HG02759 (cell line): ENCODE results near the gene PTCD1.

Source experiments
- ATAC-seq: cut with Tn5 transposase; IDR thresholded peaks from one replicate; pipeline ENCODE4 v1.9.1; 2021; ENCODE audit warnings: mild to moderate bottlenecking, moderate library complexity; ENCODE audit not compliant: unreplicated experiment

The PTCD1 gene, protein sequence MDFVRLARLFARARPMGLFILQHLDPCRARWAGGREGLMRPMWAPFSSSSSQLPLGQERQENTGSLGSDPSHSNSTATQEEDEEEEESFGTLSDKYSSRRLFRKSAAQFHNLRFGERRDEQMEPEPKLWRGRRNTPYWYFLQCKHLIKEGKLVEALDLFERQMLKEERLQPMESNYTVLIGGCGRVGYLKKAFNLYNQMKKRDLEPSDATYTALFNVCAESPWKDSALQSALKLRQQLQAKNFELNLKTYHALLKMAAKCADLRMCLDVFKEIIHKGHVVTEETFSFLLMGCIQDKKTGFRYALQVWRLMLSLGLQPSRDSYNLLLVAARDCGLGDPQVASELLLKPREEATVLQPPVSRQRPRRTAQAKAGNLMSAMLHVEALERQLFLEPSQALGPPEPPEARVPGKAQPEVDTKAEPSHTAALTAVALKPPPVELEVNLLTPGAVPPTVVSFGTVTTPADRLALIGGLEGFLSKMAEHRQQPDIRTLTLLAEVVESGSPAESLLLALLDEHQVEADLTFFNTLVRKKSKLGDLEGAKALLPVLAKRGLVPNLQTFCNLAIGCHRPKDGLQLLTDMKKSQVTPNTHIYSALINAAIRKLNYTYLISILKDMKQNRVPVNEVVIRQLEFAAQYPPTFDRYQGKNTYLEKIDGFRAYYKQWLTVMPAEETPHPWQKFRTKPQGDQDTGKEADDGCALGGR

DNA sequence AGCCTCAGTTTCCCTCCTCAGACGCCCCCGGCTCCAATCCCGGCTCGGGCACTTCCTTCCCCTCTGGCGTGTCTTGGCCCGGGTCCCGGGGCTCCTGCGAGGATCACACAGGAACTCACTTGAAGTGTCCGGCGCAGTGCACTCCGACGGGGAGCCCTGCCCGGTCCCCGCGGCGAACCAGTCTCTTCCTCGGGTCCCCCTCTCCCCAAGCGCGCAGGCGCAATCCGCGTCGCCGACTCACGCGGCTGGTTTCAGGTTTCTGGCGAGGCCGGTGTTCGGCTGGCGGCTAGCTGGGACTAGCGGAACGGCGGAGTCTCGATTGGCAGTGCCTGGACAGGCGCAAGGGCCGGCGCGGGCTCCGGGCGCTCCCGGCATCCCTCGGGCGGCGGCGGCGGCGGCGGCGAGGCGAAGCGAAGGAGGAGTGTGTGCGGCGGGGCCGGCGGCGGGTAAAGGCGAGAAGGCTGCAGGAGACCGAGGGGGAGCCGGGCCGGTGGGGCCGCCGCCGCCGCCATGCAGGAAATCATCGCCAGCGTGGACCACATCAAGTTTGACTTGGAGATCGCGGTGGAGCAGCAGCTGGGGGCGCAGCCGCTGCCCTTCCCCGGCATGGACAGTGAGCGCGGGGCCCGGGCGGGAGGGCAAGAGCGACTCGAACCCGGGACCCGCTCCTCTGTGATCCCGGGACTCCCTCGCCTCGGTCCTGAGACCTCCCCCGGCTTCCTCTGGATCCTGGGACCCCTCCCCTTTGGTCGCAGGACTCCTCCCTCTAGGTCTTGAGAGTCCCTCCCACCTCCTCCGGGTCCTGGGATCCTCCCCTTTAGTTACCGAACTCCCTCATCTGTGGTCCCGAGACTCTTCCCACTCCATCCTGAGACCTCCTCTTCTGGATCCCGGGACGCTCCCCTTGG, at the start of gene PTCD1, which contains the start of gene CPSF4:
Gene PTCD1, minus strand, starts transcription at position 226 of the 908 bp plus-strand sequence. CDS start 3,556 bp downstream, outside the sequence.
Gene CPSF4, plus strand, starts transcription at position 371 of the 908 bp plus-strand sequence. Its CDS starts 140 bp downstream, at position 511.
- ATAC-seq = peak; percentile 93

DNA sequence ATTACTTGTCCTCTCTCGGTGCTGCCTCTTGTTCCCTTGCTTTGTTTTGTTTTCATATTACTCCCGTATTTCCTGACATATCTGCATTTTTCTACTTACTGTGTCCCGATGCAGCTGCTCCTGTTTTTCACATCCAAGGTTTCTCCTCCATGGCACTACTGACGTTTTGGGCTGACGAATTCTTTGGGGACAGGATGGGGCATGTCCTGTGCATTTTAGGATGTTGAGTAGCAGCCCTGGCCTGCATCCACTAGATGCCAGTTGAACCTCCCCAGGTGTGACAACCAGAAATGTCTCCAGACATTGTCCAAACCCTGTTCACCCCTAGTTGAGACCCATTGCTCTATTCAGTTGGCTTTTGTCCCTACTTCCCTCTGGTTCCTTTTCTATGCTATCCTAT, 46.5 kb upstream of the PTCD1 start:
- no peak for ATAC-seq

DNA sequence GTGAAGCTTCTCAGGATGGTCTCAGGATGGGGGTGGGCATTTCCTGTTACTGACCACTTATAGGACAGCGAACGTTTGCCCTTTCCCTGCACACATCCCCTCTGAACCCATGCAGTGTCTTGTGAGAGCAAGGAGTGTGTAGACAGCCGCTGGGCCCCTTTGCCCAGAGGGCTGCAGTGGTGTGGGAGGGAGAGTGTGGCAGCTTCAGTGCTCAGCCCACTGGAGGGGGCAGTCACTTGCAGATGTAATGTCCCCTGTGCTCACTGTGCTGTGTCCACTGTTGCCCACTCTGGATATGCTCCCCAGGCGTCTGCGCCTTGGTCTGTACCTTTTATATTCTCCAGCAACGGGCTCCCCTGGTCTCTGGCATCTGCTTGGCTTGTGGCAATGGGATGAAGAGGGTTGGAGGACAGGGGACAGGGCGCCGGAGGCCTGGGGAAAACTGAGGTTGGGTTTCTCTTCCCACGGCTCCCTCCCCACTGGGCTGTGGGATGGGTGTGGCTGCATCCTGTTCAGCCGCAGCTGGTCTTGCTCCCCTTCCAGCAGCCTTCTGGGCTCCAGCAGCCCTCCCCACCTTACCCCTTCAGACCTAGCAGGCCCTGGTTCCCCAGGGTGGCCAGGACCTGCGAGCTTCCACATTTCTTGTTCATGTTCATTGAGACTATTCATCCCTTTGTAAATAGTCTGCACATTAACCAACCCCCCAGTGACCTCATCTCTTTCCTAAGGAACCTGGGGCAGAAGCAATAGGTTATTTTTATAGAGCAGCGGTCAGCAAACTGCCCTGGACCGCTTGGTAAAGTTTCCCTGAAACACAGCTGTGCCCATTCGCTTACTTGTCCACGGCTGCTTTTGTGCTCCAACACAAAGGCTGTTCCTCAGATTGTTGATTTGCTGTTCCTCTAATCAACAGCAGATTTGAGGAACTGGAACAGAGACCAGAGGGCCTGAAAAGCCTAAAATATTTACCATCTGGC, 40.2 kb upstream of the PTCD1 start:
- ATAC-seq = no peak

DNA sequence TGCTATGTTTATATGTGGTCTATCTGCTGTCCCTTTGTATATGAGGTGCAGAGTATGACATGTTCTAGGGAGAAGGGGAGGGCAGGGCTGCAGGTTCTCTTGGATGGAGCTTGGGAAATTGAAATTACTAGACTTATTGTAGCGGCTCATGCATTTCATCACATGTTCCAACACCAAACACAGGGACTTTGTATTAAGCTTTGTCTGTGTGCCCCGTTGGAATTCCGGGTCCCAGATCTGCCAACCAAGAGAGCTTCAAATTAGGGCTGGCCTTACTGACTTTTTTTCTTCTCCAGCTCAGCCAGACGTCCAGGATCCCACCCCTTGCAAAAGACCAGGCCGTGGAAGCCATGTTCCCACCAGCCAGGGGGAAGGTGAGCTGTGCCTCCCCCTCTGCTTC, 37.5 kb upstream of the PTCD1 start:
- no peak for ATAC-seq

DNA sequence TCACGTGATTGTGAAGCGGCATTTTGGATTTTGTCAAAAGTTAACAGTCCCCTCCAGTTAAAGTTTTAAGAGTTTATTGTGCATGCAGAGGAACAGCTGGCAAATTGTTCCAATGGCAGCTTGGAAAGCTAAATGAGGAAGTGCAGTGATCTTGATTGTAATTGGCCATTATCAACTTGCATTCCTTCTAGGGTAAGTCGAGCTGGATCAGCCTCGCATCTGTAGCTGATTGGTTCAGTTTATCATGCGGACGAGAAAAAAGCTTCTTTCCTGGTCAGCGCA, 34.7 kb upstream of the PTCD1 start:
- peak; percentile 10 for ATAC-seq

DNA sequence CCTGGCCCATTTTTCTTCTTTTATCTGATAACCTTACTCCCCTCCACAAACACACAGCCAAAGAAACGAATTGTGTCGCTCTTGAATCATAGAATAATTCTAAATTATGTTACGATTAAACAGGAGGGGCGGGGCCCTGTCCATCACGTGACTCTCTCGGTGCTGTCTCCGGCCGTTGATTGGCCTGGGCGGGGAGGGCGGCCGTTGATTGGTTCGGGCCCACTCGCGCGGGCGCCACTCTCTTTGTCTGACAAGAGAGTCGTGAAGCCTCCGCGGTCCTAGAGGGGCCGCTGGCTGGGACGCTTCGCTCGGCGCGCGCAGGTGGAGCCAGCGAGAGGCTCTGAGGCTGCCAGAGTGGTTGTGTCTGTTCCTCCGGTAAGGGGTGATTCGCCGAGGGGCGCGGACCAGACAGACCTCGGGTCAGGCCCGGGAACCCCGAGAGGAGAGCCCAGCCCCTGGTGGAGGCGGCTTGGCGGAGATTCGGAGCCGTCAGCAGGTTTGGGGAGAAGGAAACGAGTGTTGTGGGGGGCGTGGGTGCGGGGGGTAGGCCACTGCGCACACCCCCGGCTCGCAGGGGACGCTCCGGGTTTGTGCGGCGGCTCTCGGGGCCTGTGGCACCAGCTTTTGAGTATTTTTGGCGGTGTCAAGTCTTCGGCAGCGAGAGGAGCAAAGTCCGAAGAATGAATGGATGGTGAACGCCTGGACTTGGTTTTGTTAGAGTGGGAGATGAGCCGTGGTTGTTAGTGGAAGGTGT, 34.1 kb upstream of the PTCD1 start, which contains the start of gene ZNF789:
Gene ZNF789, plus strand, starts transcription at position 330 of the 754 bp plus-strand sequence. CDS start 3,567 bp downstream, outside the sequence.
- peak; percentile 96 for ATAC-seq

DNA sequence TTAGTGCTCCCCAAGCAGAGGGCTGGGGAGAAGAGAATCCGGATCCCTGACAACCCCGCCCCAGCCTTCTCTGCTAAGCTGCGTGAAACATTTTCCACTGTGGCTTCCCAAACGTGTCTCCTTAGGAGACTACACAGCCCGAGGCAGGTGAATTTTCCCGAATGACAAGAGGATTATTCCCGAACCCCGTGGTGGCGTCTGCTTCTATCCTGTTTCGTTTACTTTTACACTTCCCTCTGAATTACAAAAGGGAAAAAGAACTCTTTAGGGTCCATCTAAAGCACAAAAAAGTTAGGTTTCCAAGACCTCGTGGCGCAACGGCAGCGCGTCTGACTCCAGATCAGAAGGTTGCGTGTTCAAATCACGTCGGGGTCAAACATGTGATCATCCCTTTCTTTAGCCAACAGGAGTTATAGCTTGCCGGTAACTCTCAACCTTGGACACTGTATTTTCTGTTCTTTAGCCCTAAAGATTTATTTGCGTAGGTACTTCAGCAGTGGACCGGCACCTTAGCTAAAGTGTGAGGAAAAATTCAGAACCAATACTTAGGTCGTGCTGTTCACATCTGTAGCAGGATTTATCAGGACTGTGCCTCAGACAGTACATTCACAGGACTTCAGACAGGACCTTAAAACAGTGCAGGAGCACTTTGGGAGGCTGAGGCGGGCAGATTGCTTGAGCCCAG, 30.9 kb upstream of the PTCD1 start:
- no peak for ATAC-seq

DNA sequence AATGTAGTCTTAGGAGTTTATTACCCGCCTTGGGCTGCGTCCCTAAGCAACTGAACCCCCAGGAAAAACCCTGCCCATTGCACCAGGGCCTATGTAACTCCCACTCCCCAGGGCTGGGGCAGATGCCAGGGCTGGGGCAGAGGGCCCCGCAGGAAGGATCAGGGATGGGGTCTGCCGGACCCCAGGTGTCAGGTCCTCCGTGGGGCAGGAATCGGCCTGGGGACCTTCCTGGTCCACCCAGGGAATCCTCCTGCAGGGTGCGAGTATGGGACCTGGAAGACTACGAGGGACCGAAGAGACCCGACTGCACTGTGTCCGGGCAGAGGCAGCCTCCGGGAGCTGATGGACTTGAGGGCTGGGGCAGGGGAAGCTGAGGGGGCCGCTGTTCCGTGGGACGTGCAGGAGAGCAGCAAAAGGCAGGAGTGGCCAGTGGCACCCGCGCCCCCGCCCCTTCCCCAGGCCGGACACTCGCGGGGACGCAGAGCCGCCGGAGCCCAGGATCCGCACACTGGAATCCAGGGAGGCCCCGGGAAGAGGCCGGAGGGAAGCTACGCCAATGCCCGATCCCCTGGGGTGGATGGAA, 29.8 kb upstream of the PTCD1 start:
- ATAC-seq = no peak

DNA sequence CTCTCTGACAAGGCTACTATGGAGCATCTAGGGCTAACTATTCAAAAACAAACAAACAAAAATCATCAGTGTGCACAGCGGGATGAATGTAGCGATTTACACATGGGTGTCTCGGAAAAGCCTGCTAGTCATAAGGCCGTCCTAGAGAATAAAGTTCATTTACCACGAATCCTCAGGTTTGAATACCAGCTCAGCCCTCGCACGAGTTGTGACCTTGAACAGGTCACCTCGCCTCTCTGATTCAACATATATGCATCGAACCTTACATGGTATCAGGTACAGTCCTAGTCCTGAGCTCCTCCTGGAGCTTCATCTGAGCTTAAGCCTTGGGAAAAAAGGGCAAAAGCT, 26.8 kb upstream of the PTCD1 start:
- peak; percentile 12 for ATAC-seq

DNA sequence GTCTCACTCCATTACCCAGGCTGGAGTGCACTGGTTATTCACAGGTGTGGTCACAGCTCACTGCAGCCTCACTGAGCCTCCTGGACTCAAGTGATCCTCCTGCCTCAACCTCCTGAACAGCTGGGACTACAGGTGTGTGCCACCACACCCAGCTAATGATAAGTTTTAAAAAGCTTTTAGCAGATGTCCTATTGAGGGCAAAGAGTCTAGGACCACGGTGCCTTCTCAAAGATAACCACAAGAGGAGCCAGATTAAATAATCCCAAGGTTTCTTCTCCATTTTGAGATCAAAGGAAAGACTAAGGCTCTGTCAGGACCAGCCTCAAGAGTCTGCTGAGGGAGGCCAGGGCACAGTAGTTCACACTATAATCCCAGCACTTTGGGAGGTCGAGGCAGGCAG, 22.6 kb upstream of the PTCD1 start:
- ATAC-seq = no peak

DNA sequence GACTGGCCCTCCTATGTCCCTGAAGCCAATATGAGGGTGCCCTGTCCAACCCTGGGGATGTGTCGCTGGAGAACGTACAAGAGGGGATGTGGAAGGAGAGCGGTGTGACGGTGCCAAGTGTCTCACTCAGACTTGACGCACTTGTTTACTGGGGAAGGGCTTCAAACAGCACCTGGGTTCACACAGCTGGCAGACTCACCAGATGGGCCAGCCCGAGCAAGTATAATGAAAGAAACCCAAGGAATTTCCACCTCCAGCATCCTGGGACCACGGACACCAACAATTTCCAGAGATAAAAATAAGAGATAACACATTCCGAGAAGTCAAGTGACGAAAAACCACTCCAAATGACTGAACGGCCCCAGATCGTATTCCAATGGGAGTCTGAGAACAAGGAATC, 22.1 kb upstream of the PTCD1 start:
- no peak for ATAC-seq

DNA sequence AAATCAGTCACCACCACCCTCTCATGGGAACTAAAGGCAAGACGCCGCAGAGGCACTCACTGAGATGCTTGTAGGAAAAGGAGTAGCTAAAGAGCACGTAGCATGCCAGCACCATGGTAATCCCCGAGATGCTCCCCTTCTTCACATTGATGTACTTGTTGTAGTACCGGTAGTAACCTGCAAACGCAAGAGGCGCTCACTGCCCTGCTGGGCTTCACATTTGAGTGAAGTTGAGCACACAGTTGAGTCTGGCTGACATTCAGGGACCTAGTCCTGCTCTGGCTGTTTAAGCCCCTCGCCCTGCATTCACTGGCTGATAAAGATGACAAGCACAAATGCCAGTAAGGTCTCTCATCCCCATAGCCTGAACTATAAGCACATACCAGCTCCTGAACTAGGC, 20.5 kb upstream of the PTCD1 start:
- ATAC-seq = no peak

DNA sequence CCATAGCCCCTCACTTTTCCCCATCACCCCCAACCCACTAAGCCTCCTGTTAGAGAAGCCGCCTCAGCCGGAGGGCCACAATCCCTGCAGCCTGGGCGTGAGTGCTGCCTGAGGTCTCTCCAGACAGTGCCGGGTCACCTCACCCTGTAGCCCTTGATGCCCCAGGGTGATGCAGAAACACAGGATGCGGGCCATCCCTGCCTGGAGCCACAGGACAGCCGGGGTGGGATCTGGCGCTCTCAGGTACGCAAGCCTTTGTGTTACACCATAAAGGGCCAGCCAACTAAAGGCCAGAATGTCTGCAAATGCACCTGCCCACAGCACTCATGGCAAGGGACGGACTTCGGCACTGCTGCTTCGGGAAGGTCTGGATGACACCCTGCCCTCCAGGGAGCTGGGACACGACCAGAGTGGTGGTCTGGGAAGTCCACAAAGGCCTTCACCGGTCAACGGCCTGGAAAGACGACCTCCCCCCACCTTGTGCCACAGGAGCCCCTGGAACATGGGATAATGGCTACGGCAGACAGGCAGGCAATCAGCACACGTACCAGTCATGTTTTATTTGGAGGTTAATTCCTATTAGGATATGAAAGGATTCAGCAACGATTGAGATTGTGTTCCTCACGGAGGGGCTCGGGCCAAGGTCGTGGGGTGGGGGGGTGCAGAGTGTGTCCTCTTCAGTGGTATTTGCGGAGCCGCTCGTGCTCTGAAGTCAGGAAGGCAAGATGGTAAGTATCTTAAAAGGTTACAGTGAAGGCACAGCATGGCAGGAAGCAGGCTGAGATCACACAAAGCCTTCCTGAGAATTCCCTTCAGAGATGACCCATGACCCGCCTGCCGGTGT, 19.3 kb upstream of the PTCD1 start:
- ATAC-seq = no peak

DNA sequence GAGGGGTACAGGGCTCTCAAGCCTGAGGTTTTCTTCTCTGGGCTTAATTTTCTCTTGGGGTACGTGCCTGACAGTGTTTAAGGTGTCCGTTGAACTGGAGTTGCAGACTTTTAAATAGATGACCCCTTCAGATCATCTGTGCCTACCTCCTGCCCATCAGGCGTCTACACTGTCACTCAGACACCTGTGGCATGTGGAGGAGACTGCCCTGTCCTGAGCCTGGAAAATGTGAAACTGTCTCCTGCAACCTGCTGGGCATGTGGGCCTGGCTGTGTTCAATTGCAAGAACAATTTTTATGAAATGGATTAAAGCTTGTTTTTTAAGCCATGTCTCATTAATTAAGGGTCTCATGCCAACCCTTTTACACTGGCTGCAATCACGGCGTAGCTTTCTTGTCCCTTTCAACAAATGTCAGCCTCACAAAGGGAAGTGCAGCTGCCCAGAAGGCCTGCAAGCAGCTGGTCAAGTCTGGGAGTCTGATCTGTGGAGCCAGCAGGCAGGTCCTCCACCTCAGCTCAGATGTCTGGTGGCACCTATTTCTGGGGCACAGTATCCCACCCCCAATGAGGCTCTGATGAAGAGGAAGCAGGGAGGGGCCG, 18.6 kb upstream of the PTCD1 start:
- no peak for ATAC-seq

DNA sequence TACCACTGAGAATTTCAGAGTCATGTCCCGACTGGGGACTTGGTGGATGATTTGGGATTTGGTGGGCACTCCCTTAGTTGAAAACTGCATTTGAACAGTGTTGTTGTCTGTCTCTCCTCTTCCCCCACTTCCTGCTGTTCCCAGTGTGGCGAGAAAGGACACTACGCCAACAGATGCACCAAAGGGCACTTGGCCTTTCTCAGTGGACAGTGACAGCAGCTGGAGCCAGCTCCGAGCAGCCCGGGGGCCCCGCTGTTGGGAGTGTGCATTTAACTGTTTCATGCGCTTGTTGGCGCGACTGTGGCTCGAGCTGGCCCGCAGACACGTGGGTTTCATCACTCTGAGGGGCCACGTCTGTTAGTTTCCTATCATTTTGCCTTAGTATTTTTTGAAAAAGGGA, 17.7 kb upstream of the PTCD1 start:
- no peak for ATAC-seq

DNA sequence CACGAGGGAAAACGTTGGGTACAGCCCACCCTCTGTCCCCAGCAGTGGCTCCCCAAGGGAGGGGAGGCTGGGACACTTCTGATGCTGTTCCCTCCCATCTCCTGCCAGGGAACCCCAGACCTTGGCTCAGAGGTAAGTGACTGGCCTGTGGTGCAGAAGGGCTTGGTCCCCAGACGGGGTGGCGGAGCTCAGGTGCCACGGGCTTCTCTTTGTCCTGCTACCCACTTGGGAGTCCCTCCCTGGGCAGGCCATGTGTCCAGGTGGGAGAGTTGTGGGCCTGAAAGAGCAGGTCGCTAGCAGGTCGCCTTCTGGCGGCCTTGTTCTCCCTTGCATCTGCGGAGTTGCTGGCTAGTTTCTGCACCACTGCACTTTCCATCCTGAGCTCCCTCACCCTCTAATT, 17.3 kb upstream of the PTCD1 start:
- no peak for ATAC-seq

DNA sequence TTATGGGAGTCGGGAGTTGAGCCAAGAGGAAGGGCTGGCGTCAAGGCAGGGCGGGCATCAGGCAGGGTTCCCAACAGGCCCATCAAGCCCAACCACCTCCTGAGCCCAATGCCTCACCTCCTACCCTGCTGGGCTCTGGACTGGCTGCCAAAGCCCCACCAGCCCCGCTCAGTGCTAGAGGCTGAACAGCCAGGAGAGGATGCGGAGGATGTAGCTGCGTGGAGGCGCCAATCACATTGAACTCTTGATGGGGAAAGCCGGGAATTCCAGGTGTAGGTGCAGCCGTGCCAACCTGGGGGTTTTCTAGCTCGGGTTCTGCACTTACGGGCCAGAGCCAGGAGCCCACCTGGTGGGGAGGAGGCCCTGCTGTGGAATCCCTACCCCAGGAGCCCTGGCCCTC, 14.5 kb upstream of the PTCD1 start:
- no peak for ATAC-seq
